Vagina (tissue), 2 donors: ENCODE measurements around the gene RHCG.

Experiments used
- POLR2A ChIP-seq, 2 donors: fragments of 450-650 bp; IDR thresholded peaks; one replicate each; pipeline ENCODE4 v1.6.1; 2017; ENCODE audit warnings: antibody characterized with exemption in 2 of 2, mild to moderate bottlenecking in 2 of 2, moderate library complexity in 2 of 2
- TF ChIP-seq, protein P1 (sequence below), 3 experiments: fragments of 450-650 bp in 2 of 3; fragments of 200-600 bp in 1 of 3; sonication (generic) in 1 of 3; IDR thresholded peaks; one replicate each; pipeline ENCODE4 v1.5.1; 2017 to 2019; ENCODE audit warnings: antibody characterized with exemption in 3 of 3, mild to moderate bottlenecking in 2 of 3, moderate library complexity in 2 of 3

DNA sequence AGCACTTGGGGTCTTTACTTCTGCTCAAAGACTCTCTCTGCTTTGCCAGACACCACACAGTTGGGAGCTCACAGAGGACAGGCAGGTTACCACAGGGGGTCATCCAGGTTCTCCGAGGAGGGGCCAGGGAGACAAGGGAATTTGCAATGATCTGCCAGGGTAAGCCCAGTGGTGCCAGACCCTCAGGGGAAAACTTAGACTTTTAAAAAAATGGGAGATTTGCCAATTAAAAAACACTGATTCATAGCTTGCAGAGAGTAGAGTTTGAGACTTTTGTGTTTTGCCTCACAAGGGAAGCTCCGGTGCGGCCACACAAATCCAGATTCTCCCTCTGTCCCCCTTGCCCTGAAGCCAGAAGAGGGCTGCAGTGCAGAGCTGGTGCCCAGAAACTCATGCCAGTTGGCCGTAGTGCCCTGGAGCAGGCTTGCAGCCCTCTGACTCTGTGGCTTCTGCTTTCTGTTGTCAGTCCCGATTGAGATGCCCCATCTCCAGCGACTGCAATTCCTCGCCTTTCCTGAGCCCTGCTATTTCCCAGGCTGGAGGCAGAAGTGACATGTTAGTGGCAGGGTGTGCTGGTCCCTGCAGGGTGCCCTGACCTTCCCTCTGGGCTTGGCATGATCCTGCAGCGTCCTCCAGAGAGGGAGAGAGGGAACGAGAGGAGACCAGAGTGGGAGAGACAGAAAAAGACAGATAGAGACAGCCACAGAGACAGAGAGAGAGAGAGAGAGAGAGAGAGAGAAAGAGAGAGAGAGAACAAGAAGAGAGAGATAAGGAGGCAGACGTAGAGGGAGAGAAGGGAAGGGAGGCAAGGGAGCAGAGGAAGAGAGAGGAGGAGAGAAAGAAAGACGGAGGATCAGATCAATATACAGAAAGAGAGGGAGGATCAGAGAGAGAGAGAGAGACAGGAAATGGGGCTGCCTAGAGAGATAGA is 46.0 kb downstream of the RHCG start:
- TF ChIP-seq, protein P1, sequence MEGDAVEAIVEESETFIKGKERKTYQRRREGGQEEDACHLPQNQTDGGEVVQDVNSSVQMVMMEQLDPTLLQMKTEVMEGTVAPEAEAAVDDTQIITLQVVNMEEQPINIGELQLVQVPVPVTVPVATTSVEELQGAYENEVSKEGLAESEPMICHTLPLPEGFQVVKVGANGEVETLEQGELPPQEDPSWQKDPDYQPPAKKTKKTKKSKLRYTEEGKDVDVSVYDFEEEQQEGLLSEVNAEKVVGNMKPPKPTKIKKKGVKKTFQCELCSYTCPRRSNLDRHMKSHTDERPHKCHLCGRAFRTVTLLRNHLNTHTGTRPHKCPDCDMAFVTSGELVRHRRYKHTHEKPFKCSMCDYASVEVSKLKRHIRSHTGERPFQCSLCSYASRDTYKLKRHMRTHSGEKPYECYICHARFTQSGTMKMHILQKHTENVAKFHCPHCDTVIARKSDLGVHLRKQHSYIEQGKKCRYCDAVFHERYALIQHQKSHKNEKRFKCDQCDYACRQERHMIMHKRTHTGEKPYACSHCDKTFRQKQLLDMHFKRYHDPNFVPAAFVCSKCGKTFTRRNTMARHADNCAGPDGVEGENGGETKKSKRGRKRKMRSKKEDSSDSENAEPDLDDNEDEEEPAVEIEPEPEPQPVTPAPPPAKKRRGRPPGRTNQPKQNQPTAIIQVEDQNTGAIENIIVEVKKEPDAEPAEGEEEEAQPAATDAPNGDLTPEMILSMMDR (IDR thresholded peaks at IDR 0.05), result no peak
- no peak for TF ChIP-seq POLR2A (IDR thresholded peaks at IDR 0.05)
